ENCODE results near the gene FOXO1.

DNA sequence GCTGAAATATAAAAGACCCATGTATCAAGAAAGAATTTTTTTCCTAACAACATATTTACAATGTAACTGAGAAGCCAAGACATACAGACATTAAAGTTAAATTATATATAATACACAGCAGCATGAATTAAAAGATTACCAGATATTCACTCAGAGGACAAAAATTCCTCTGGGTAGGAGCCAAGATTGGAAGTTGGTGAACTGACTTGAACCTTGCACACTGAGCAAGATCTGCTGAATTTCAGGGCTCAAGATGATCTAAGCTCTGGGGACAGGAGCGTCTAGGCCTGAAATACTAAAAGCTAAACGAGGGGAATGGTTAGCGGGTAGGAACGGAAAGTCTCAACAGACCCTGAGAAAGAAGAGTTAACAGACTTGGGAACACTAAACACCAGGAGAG lies 8.5 kb downstream of the FOXO1 start:
- TF ChIP-seq POLR2A (IDR thresholded peaks at IDR 0.05; ENCODE audit: low read length): no peak
- no peak for TF ChIP-seq GATA1 (IDR thresholded peaks at IDR 0.05; ENCODE audit: low read depth, low read length)
